Measurements from ENCODE around the gene C15orf62.

C15orf62 gene

GRCh38 chr15:40785814-40786213 is 16.0 kb downstream of the C15orf62 start:
- no peak for DNase-seq

DNA sequence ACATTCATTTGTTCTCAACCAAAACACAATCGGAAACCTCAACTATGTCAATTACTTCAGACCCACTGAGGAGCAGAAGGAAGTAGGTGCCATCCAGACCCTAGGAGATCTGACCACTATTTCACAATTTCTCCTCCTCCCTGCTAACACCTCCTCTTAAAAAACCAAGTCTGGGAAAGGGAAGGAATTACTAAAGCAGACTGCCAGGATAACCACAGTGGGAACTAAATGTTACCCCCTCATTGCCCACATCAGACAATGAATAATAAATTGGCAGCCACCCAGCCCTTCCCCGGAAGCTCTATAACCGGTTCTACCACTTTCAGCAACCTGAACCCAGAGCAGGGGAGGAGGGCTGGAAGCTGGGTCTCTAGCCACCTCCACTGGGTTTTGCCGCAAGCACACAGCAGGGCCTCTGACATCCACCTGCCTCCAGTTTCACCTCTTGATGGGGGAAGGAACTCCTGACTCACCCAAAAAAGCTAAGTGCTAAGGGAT is 17.6 kb downstream of the C15orf62 start:
- peak; percentile 73 for DNase-seq

- no peak for DNase-seq
Observed at GRCh38 chr15:40787991-40788390, 18.2 kb downstream of the C15orf62 start.

GRCh38 chr15:40789119-40789518 is 19.3 kb downstream of the C15orf62 start:
- no peak for DNase-seq

DNA sequence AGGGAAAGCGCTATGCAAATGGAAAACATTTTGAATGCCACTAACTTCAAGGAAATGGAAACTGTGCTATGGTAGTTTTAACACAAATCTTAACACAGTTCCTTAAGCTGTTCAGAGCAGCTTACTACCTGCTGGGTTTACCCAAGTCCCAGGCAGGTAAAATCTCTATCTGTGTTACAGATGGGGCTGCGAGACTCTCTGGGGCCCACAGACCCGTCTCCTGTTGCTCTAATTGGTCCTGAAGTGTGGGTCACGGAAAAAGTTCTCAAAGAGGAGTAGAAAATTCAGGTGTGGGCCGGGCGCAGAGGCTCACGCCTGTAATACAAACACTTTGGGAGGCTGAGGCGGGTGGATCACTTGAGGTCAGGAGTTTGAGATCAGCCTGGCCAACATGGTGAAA is 20.2 kb downstream of the C15orf62 start:
- DNase-seq, result no peak

- no peak for DNase-seq
Observed at GRCh38 chr15:40790718-40791117, 20.9 kb downstream of the C15orf62 start.

DNA sequence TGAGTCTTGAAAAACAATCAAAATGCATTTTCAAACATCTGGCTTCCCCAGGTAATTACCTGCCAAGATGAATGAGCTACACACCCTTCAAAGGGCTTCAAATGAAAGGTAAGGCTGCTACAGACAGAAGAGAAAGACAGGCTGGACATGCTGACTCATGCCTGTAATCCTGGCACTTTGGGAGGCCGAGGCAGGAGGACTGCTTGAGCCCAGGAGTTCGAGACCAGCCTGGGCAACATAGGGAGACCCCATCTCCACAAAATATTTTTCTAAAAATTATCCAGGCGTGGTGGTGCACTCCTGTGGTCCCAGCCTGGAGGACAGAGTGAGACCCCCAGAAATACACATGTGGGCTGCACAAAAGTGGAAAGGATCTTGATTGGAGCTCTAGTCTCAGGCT is 22.6 kb downstream of the C15orf62 start:
- no peak for DNase-seq

GRCh38 chr15:40793216-40793989 is 23.6 kb downstream of the C15orf62 start:
- peak; percentile 27 for DNase-seq

GRCh38 chr15:40796041-40796440 is 26.3 kb downstream of the C15orf62 start:
- DNase-seq, result no peak

DNA sequence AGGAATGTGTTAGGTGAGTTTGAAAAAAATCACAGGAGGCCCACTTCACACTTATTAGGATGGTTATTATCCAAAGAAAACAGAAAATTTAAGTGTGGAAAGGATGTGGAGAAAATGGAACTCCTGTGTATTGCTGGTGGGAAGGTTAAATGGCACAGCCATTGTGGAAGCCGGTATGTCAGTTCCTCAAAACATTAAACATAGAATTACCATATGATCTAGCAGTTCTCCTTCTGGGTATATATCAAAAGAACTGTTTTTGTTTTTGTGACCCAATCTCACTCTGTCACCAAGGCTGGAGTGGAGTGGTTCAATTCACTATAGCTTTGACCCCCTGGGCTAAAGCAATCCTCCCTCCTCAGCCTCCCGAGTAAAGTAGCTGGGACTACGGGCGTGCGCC is 26.7 kb downstream of the C15orf62 start:
- no peak for DNase-seq

DNA sequence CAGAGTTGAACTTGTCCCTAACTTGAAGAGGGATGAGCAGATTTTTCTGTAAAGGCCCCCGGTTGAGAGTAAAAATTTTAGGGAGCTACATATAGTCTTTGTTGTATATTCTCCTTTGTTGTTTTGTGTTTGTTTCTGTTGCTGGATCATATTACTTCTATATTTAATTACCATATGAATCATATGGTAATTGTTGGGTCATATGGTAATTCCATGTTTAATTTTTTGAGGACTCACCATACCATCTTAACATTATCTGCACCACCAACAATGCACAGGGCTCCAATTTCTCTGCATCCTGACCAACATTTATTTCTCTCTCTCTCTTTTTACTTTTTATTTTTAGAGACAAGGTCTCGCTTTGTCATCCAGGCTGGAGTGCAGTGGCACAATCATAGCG is 29.7 kb downstream of the C15orf62 start:
- no peak for DNase-seq

- DNase-seq, result no peak
Observed at GRCh38 chr15:40803076-40803475, 33.3 kb downstream of the C15orf62 start.

DNA sequence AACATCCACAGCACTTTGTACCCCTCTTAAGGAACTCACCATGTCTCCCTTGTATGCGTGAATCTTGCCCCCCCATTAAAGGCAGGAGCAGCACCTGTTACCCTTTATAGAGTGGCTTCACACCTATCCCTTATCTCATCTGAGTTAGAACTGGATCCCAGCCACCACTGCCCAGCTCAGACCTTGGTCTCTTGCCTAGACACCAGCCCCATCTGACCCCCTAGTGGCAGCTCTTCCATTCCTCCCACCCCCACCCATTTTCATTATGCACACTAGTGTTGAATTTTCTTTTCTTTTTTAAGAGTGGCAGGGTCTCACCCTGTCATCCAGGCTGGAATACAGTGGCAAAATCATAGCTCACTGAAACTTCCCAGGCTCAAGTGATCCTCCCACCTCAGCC is 33.9 kb downstream of the C15orf62 start:
- no peak for DNase-seq

DNA sequence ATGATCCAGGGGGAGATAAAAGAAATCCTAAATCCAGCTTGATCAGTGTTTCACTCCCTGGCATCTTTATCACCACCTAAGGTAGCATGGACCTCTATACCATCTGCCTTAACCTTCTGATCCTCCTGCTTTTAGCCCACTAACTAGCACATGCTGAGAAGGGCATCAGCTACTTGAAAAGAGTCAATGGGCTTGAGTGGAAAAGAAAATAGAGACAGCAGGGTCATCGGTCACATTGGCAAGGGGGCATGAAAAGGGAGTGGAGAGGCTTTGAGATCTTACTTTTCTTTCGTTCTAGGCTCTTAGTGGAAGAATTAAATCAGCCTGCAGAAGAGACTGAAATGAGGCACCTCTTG is 36.9 kb downstream of the C15orf62 start:
- no peak for DNase-seq

DNA sequence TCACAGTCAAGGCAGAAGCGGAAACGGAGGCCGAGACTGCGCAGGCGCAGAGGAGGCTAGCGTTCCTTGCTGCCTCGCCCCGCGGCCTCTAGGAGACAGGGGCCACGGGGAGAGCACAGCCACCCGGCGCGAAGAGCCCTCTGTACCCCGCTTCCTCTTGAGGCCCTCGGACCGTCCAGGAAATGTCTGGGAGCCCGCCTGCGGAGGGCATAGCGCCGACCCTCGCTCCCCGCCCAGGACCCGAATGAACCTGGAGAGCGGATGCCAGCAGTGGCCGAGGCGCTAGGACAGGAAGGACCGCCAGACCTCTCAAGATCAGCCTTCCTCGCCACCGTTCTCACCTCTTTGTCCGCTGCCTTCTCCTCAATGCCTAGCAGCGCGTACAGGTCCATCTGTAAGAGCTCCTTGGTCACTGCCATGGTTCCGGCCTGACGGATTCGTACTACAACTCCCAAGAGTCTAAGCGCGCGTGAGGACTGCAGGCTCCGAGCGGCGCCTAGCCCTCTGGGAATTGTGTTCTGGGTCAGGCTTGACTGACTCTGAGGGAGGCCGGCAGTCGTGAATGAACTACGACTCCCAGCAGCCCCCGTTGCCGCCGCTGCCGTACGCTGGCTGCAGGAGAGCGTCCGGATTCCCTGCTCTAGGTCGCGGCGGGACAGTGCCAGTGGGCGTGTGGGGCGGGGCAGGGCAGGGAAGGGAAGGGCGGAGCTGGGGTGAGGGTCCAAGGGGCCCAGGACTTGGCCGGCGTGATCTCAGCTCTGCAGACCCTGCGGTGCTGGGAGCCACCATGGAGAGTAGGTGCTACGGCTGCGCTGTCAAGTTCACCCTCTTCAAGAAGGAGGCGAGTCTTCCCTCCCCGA is 37.5 kb downstream of the C15orf62 start, which contains the start of the genes DNAJC17 and ZFYVE19:
Gene DNAJC17, minus strand, starts transcription at position 446 of the 860 bp plus-strand sequence. Its CDS starts 27 bp downstream, at position 419.
Gene ZFYVE19, plus strand, starts transcription at position 62 of the 860 bp plus-strand sequence. Its CDS starts 501 bp downstream, at position 563.
- DNase-seq, result peak; percentile 96

DNA sequence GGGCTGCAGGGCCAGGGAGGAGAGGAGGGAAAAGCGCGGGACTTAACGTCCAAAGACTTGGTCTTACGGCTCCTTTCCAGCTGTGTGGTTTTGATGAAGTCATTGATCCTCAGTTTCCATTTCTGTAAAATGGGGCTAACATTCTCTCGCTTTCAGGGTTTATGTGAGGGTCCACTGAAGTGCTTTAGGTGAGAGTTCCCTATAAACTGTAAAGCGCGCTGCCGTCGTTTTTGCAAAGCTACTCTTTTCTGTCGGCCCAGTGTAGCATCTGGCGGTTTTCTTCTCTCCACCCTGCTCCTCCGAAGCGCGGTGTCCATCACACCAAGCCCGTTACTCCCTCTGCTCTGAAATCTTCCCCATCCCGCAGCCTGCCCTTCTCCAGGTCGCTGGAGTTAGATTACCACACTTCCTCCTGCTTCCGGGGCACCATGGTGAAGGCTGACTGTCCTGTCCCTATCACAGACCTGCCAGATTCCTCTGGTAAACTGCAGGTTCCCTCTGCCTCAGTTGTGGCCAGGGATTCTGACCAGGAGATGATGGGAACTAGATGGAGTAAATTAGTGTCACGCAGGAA is 38.2 kb downstream of the C15orf62 start:
- DNase-seq, result no peak

GRCh38 chr15:40808861-40809450 is 39.2 kb downstream of the C15orf62 start:
- DNase-seq, result no peak

GRCh38 chr15:40812721-40813425 is 43.1 kb downstream of the C15orf62 start:
- no peak for DNase-seq

DNA sequence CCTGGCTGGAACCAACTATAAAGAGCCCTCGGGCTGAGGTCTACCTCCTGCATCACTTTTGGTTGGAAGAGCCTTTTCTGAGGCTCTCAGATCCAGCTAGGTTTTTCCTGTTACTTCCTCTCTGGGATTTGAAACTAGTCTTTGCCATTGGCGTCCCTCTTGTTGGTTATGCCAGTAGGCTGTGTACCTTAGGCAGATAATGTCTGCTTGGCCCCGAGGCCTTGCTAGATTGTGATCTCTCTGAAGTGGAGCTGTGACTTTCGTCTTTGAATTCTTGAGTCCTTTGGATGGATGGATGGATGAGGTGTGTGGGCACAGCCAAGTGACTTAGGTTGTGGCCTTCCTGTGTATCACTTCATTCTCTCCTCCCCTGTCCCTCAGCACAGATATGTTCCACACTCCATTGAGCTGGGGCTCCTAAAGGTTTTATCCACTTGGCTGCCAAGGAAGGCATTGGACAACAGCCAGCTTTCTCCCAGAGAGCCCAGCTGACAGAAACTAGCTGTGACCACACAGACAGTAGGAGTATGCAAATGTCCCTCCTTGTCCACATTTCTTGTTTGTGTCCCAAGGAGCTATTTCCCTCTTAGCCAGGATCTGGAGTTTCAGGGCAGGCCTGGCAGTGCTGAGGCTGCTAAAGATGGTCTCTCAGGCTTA is 45.4 kb downstream of the C15orf62 start:
- DNase-seq, result no peak

GRCh38 chr15:40819048-40819447 is 49.3 kb downstream of the C15orf62 start:
- DNase-seq, result no peak

DNA sequence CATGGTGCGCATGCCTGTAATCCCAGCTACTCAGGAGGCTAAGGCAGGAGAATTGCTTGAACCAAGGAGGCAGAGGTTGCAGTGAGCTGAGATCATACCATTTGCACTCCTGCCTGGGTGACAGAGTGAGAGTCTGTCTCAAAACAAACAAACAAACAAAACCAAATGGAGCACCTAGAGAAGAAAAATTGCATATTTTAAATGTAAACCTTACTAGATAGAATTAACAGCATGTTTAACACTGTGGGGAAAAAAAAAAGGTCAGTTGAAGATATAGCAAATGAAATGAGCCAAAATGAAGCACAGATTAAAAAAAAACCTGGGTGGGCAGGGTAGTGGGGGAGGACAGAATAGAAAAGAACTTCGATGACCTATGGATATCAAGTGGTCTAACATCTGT is 51.4 kb downstream of the C15orf62 start:
- DNase-seq, result no peak

Measured in stimulated activated CD4-positive, alpha-beta T cell treated with anti-CD3 and anti-CD28 coated beads, Interleukin-4, amount 100 ng/mL, for 24 hours (primary cell).